ENCODE measurements around the gene RTL10. TPM values are rescaled to one million over a fixed set of nuclear protein-coding genes. Genes with fewer than 3 reads are reported as not detected.

RTL10 gene
- total and polyA plus RNA-seq, 2 donors (not counting 1 experiment from before 2014, with no cell fraction given), result 6.4 to 15.2 TPM

DNA sequence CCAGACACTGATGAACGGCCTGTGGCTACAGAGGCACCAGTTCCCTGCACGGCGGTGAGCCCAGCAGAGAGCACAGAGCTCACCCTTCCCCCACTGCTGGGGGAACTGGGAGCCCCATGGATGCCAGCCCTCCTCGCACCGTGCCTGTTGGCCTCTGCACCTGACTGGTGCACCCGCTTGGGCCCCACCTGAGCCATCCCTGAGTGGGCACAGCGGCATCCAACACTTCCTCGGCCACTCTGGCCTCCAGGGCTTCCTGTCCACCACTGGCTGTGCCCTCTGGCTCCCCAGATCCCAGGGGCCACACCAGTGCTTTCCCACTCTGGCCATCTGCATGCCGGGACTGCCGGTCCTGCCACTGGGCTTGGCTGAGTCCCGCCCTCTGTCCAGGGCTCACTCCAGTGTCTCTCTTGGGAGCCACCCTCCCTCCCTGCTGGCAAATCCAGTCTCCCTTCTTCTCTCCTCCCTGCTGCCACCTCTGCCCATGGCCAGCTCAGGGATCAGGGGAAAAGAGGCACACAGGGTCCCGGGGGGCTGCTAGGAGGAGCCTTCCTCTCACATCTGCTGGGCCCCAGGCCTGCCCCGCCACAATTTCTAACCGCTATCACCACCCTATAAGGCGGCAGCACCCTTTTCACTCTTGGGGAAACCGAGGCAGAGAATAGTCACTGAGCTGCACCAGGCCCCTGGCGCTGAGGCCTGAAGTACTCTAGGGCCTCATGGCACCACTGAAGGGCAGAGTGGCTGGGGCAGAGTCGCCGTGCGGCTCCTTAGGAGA, 33.0 kb downstream of the RTL10 start:
- H3K27me3 ChIP-seq (replicated peaks in 1 of 4; ENCODE audit: control extremely low read depth in 1 of 4, control insufficient read depth in 3 of 4, insufficient read depth in 4 of 4, low read length in 3 of 4), result no peaks in the 10 kb centered on the region
- H3K9ac ChIP-seq (ENCODE audit: low read length), result no peak overlapping the region
- Mint-ChIP-seq H3K4me3 (no peak overlapping the region), H3K4me1 (peaks cover 1% of the 10 kb centered on the region), H3K27ac (no peak overlapping the region), H3K27me3 (no peaks in the 10 kb centered on the region), H3K9me3 (ENCODE audit: insufficient read depth) (no peaks in the 10 kb centered on the region)
- WGBS (ENCODE audit: insufficient coverage), result 92% methylated on average over 20 of the region's 20 CpGs
- H3K36me3 ChIP-seq (replicated peaks in 1 of 2; ENCODE audit: control extremely low read depth in 1 of 2, control insufficient read depth in 1 of 2, extremely low read depth in 1 of 2, insufficient read depth in 2 of 2, low read length in 1 of 2), result peaks cover 0 to 5% of the 10 kb centered on the region in 2 experiments
- H4K20me1 ChIP-seq (ENCODE audit: control insufficient read depth, insufficient read depth, low read length, poor library complexity, severe bottlenecking), result no peaks in the 10 kb centered on the region
- H3K79me2 ChIP-seq (ENCODE audit: control insufficient read depth, insufficient read depth, low read length), result peaks cover 8% of the 10 kb centered on the region
- no peaks in the 10 kb centered on the region for H3K9me3 ChIP-seq (ENCODE audit: control extremely low read depth in 1 of 3, control insufficient read depth in 2 of 3, insufficient read depth in 1 of 3, low read length in 2 of 3)
- TF ChIP-seq CTCF (IDR thresholded peaks at IDR 0.05), result no peak
- no peak for TF ChIP-seq EZH2 (IDR thresholded peaks at IDR 0.05; ENCODE audit: borderline replicate concordance, insufficient read depth, low read depth, low read length, poor library complexity, severe bottlenecking)
- no peak overlapping the region for H3K4me2 ChIP-seq (replicated peaks; ENCODE audit: low read depth, low read length, poor library complexity, severe bottlenecking)
- ChIA-PET CTCF (no interaction called here), POLR2A (no interaction called here)
- no peak overlapping the region for H3K4me3 ChIP-seq (ENCODE audit: control extremely low read depth in 1 of 5, extremely low read depth in 1 of 5, insufficient read depth in 1 of 5, low read depth in 2 of 5, low read length in 4 of 5)
- H3K27ac ChIP-seq (ENCODE audit: low read length in 2 of 2), result no peak overlapping the region
- H3K4me1 ChIP-seq (ENCODE audit: control insufficient read depth in 2 of 2, insufficient read depth in 2 of 2, low read length in 2 of 2), result no peaks in the 10 kb centered on the region
- intact Hi-C loops (cut with micrococcal nuclease), result no loop called here
- DNase-seq (no peak), ATAC-seq (ENCODE audit: low read depth) (no peak)
- H2AFZ ChIP-seq (ENCODE audit: insufficient read depth, low read depth, low read length, poor library complexity, severe bottlenecking), result no peak overlapping the region

GRCh38 chr22:19820880-19821522, 33.7 kb downstream of the RTL10 start:
- intact Hi-C loops (cut with micrococcal nuclease), result no loop called here
- TF ChIP-seq EZH2 (IDR thresholded peaks at IDR 0.05; ENCODE audit: borderline replicate concordance, insufficient read depth, low read depth, low read length, poor library complexity, severe bottlenecking) (no peak), CTCF (IDR thresholded peaks at IDR 0.05) (no peak)

More at GRCh38 chr22:19820880-19821522, 33.7 kb downstream of the RTL10 start:
- Histone ChIP-seq H3K9me3 (ENCODE audit: control extremely low read depth in 1 of 3, control insufficient read depth in 2 of 3, insufficient read depth in 1 of 3, low read length in 2 of 3) (no peaks in the 10 kb centered on the region), H3K36me3 (replicated peaks in 1 of 2; ENCODE audit: control extremely low read depth in 1 of 2, control insufficient read depth in 1 of 2, extremely low read depth in 1 of 2, insufficient read depth in 2 of 2, low read length in 1 of 2) (peaks cover 0 to 5% of the 10 kb centered on the region in 2 experiments), H3K27ac (ENCODE audit: low read length in 2 of 2) (no peak overlapping the region), H4K20me1 (ENCODE audit: control insufficient read depth, insufficient read depth, low read length, poor library complexity, severe bottlenecking) (no peaks in the 10 kb centered on the region), H3K79me2 (ENCODE audit: control insufficient read depth, insufficient read depth, low read length) (peaks cover 4% of the 10 kb centered on the region), H2AFZ (ENCODE audit: insufficient read depth, low read depth, low read length, poor library complexity, severe bottlenecking) (no peak overlapping the region), H3K4me2 (replicated peaks; ENCODE audit: low read depth, low read length, poor library complexity, severe bottlenecking) (no peak overlapping the region), H3K4me1 (ENCODE audit: control insufficient read depth in 2 of 2, insufficient read depth in 2 of 2, low read length in 2 of 2) (no peaks in the 10 kb centered on the region), H3K4me3 (ENCODE audit: control extremely low read depth in 1 of 5, extremely low read depth in 1 of 5, insufficient read depth in 1 of 5, low read depth in 2 of 5, low read length in 4 of 5) (no peak overlapping the region), H3K9ac (ENCODE audit: low read length) (no peak overlapping the region), H3K27me3 (replicated peaks in 1 of 4; ENCODE audit: control extremely low read depth in 1 of 4, control insufficient read depth in 3 of 4, insufficient read depth in 4 of 4, low read length in 3 of 4) (no peaks in the 10 kb centered on the region)
- Mint-ChIP-seq H3K9me3 (ENCODE audit: insufficient read depth) (no peaks in the 10 kb centered on the region), H3K27me3 (no peaks in the 10 kb centered on the region), H3K27ac (no peak overlapping the region), H3K4me1 (peaks cover 1% of the 10 kb centered on the region), H3K4me3 (no peak overlapping the region)
- WGBS (ENCODE audit: insufficient coverage), result 90% methylated on average over 18 of the region's 18 CpGs
- DNase-seq (no peak), ATAC-seq (ENCODE audit: low read depth) (no peak)
- CTCF ChIA-PET, result no interaction called here
- POLR2A ChIA-PET, result no interaction called here

All from B cell (primary cell).